Activated CD4-positive, alpha-beta T cell treated with anti-CD3 and anti-CD28 coated beads, Interleukin-2, amount 10 ng/mL, durations not matched to agents 24 days and 14 days (primary cell): ENCODE results near the gene ERI3. TPM values are rescaled to one million over a fixed set of nuclear protein-coding genes. Genes with fewer than 3 reads are reported as not detected.
"Not testable (repeated sequence)": the region's sequence is repeated elsewhere in the genome, so short reads cannot be mapped to it uniquely, and the experiment has no call there.

ENCODE experiments used
- DNase-seq: peaks from one replicate; pipeline ENCODE4 v3.0.0; 2022
- H3K27ac Mint-ChIP-seq: one replicate; pipeline ENCODE4 v1.8.0; 2022; ENCODE audit warnings: mild to moderate bottlenecking, mixed read lengths
- H3K27me3 Mint-ChIP-seq: one replicate; pipeline ENCODE4 v1.8.0; 2022; ENCODE audit warnings: mixed read lengths
- H3K36me3 Mint-ChIP-seq: one replicate; pipeline ENCODE4 v1.8.0; 2022; ENCODE audit warnings: low read depth, mild to moderate bottlenecking, mixed read lengths
- H3K4me1 Mint-ChIP-seq: one replicate; pipeline ENCODE4 v1.8.0; 2021; ENCODE audit warnings: mixed read lengths
- H3K4me3 Mint-ChIP-seq: one replicate; pipeline ENCODE4 v1.8.0; 2022; ENCODE audit warnings: mild to moderate bottlenecking, moderate library complexity, mixed read lengths
- H3K9me3 Mint-ChIP-seq: one replicate; pipeline ENCODE4 v1.8.0; 2021; ENCODE audit warnings: mixed read lengths
- intact Hi-C: fragments of 100-400 bp; cut with micrococcal nuclease; formaldehyde crosslinking; loops from one replicate; pipeline ENCODE4 v1.15.1; 2023
- total RNA-seq: library from RNA; stranded (reverse); gene quantifications from 2 replicates; pipeline ENCODE4 v1.2.3, GENCODE V29; 2022

ERI3 gene
- total RNA-seq, 1 donor from 2014 or later = 50.2 TPM

DNA sequence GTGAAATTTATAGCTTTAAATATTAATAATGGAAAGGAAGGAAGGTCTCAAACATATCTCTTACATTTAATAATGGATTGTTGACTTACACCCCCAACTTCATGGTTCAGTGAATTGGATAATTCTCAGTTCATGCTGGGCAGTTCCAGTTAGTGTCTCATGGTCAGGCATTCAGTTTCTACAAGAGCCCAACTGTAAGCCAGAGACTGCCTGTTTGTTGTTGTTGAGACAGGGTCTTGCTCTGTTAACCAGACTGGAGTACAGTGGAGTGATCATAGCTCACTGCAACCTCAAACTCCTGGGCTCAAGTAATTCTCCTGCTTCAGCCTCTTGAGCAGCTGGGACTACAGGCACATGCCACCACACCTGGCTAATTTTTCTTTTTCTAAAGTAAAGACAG lies 146.8 kb downstream of the ERI3 start:
- no peaks in the 10 kb centered on the region for H3K36me3 Mint-ChIP-seq
- H3K9me3 Mint-ChIP-seq = no peaks in the 10 kb centered on the region
- no peak overlapping the region for H3K4me3 Mint-ChIP-seq
- DNase-seq = no peak
- intact Hi-C loops = no loop called here
- H3K27ac Mint-ChIP-seq = no peak overlapping the region
- H3K4me1 Mint-ChIP-seq = peaks cover 8% of the 10 kb centered on the region
- peaks cover 7% of the 10 kb centered on the region for H3K27me3 Mint-ChIP-seq

DNA sequence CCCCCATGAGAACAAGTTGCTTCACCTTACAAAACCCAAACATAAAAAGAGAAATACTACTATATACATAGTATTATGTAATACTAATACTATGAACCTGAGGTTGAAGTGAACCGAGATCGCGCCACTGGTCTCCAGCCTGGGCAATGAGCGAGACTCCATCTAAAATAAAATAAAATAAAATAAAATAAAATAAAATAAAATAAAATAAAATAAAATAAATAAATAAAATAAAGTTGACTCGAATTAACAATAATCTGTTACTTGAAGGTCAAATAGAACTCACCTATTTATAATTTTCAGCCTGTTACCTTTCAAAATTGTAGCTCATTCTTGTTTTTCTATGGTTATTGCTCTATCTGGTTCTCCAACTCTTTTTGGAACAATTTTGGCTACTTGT lies 148.5 kb downstream of the ERI3 start:
- H3K4me1 Mint-ChIP-seq, H3K36me3 Mint-ChIP-seq, H3K4me3 Mint-ChIP-seq, intact Hi-C loops, H3K27ac Mint-ChIP-seq, H3K27me3 Mint-ChIP-seq, DNase-seq, H3K9me3 Mint-ChIP-seq: not testable (repeated sequence)

DNA sequence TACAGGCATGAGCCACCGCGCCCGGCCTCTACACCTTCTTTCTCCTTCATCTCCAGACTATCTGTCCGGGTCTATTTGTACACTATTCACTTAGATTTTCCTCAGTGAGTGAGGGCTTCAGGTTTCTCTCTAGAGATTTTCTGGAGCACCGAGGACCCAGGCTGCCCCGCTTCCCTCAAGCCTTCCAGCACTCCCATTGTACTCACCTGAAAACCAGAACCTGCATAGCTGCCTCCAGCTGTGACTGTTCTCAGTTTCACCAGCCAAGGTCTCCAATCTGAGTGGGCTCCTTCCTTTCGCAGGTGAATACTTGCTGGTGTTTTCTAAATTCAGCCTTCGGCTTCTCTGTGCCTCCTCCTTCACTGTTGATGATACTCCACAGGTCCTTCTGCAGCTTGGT lies 154.7 kb downstream of the ERI3 start:
- DNase-seq = no peak
- intact Hi-C loops = no loop called here
- Mint-ChIP-seq H3K27ac (no peak overlapping the region), H3K36me3 (no peaks in the 10 kb centered on the region), H3K4me3 (no peak overlapping the region), H3K4me1 (no peaks in the 10 kb centered on the region), H3K27me3 (peaks cover 4% of the 10 kb centered on the region), H3K9me3 (no peaks in the 10 kb centered on the region)

DNA sequence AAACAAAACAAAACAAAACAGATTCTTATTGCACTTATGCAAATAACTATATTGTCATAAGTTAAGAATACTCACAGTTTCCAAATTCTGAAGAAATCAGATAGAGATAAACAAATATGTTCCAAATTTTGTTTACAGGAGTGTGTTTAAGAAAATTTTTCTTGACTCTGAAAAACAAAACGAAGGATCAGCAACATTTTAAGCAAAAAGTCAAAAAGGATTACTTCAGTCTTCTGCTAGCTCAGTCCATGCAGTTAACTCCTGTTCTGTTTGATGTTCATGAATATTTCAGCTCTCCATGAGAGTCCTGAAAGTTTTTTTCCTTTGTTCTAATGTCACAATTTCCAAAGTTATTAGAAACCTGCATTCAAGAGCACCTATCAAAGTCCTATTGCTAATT lies 180.4 kb downstream of the ERI3 start:
- DNase-seq = no peak
- peaks cover 8% of the 10 kb centered on the region for H3K27me3 Mint-ChIP-seq
- no peaks in the 10 kb centered on the region for H3K4me1 Mint-ChIP-seq
- H3K36me3 Mint-ChIP-seq = no peaks in the 10 kb centered on the region
- H3K9me3 Mint-ChIP-seq = no peaks in the 10 kb centered on the region
- no peak overlapping the region for H3K4me3 Mint-ChIP-seq
- no peak overlapping the region for H3K27ac Mint-ChIP-seq
- intact Hi-C loops = no loop called here

Other genes with a start within 250 kb of the ERI3 start
- gene KLF17, start 236.4 kb downstream of the ERI3 start, total RNA-seq = not detected in 2 replicates
- not detected in 2 replicates for gene KLF18, start 213.6 kb downstream of the ERI3 start, total RNA-seq
- 34.1 and 36.0 TPM in 2 replicates for gene DMAP1, start 141.8 kb downstream of the ERI3 start, total RNA-seq
- 101 and 102 TPM in 2 replicates for gene RNF220, start 50.0 kb upstream of the ERI3 start, total RNA-seq